OCI-LY7 (cell line): ENCODE results near the gene TNNI3K. TPM values are rescaled to one million over a fixed set of nuclear protein-coding genes. Genes with fewer than 3 reads are reported as not detected.

Source experiments
- BruUV-seq: library from RNA; stranded (reverse); fragments of 400-500 nt; replicated peaks from 2 replicates; lab custom pipeline; 2021; lab: Mats Ljungman, UMichigan
- CTCF ChIA-PET: fragments of 300-600 bp; sonication (Branson Sonifier 250); formaldehyde crosslinking; loops from one replicate; lab custom pipeline; 2022; ENCODE audit warnings: antibody characterized with exemption; ENCODE audit not compliant: unreplicated experiment; lab: Charles Lee
- POLR2A ChIA-PET: fragments of 300-600 bp; sonication (Branson Sonifier 250); formaldehyde crosslinking; loops from one replicate; lab custom pipeline; 2022; ENCODE audit warnings: antibody characterized with exemption; lab: Charles Lee
- DNase-seq: peaks from one replicate; pipeline ENCODE4 v3.0.0-alpha.2; 2015; ENCODE audit warnings: low spot score
- H2AFZ ChIP-seq: fragments of 200-600 bp; sonication (generic), shearing (Covaris generic); 2 replicates; pipeline ENCODE4 v1.6.1; 2014; ENCODE audit warnings: mild to moderate bottlenecking, antibody characterized with exemption, low read length, moderate library complexity
- H3K27ac ChIP-seq: fragments of 200-600 bp; sonication (generic); 2 replicates; pipeline ENCODE4 v1.5.1; 2014; ENCODE audit warnings: mixed run types, low read depth, mild to moderate bottlenecking, moderate library complexity, low read length, inconsistent platforms; ENCODE audit not compliant: poor library complexity, severe bottlenecking
- H3K36me3 ChIP-seq: fragments of 200-600 bp; sonication (generic); 2 replicates; pipeline ENCODE4 v1.6.1; 2014; ENCODE audit warnings: mild to moderate bottlenecking, antibody characterized with exemption, low read length, moderate library complexity, mixed read lengths; ENCODE audit not compliant: insufficient read depth
- H3K4me1 ChIP-seq: fragments of 200-600 bp; sonication (generic); 2 replicates; pipeline ENCODE4 v1.5.1; 2014; ENCODE audit warnings: mild to moderate bottlenecking, low read length; ENCODE audit not compliant: insufficient read depth, poor library complexity, severe bottlenecking
- H3K4me2 ChIP-seq: fragments of 200-600 bp; sonication (generic); 2 replicates; pipeline ENCODE4 v1.6.1; 2014; ENCODE audit warnings: mild to moderate bottlenecking, low read length
- H3K4me3 ChIP-seq: fragments of 200-600 bp; sonication (generic); 2 replicates; pipeline ENCODE4 v1.5.1; 2014; ENCODE audit warnings: mild to moderate bottlenecking, low read depth, low read length; ENCODE audit not compliant: poor library complexity, severe bottlenecking
- H3K79me2 ChIP-seq: fragments of 200-600 bp; sonication (generic); 2 replicates; pipeline ENCODE4 v1.6.1; 2016; ENCODE audit warnings: low read depth, mild to moderate bottlenecking, low read length, moderate library complexity, mixed read lengths; ENCODE audit not compliant: insufficient read depth
- H3K9me2 ChIP-seq: fragments of 200-600 bp; sonication (generic); 2 replicates; pipeline ENCODE4 v1.6.1; 2016; ENCODE audit warnings: mild to moderate bottlenecking, low read length, mixed read lengths; ENCODE audit not compliant: insufficient read depth
- H3K9me3 ChIP-seq: fragments of 200-600 bp; sonication (generic); 2 replicates; pipeline ENCODE4 v1.6.1; 2014; ENCODE audit warnings: mild to moderate bottlenecking, mixed run types, low read length, mixed read lengths
- H4K20me1 ChIP-seq: fragments of 200-600 bp; sonication (generic); 2 replicates; pipeline ENCODE4 v1.6.1; 2014; ENCODE audit warnings: mild to moderate bottlenecking, antibody characterized with exemption, low read length, moderate library complexity, mixed read lengths; ENCODE audit not compliant: insufficient read depth
- CTCF ChIP-seq: fragments of 200-600 bp; sonication (generic); conservative IDR thresholded peaks from 2 replicates; pipeline ENCODE4 v1.5.1; 2014; ENCODE audit warnings: mild to moderate bottlenecking, antibody characterized with exemption, low read length, moderate library complexity, mixed read lengths
- EZH2phosphoT487 ChIP-seq: fragments of 200-600 bp; sonication (generic); IDR thresholded peaks from 2 replicates; pipeline ENCODE4 v1.6.1; 2018; ENCODE audit warnings: low read depth, borderline replicate concordance, mild to moderate bottlenecking, mixed run types, antibody characterized with exemption, low read length, moderate library complexity, mixed read lengths
- intact Hi-C: fragments of 100-400 bp; cut with micrococcal nuclease; formaldehyde crosslinking; loops from one replicate; pipeline ENCODE4 v1.10.0; 2022; ENCODE audit not compliant: unreplicated experiment
- total RNA-seq, 2 experiments: library from RNA; depleted of rRNA in 1 of 2; stranded (reverse); fragments of >200 nt in 1 of 2; shearing (Covaris generic) in 1 of 2; gene quantifications; 2 replicates each; pipeline ENCODE4 v1.2.3, GENCODE V29; 2014 to 2022

Gene TNNI3K
- total RNA-seq, 2 experiments from 2014 or later: not detected

- Histone ChIP-seq H3K4me3 (no peak overlapping the region), H3K79me2 (no peaks in the 10 kb centered on the region), H4K20me1 (no peaks in the 10 kb centered on the region), H3K36me3 (no peaks in the 10 kb centered on the region), H3K4me2 (no peak overlapping the region), H2AFZ (no peak overlapping the region), H3K27ac (no peak overlapping the region), H3K9me2 (no peaks in the 10 kb centered on the region), H3K4me1 (no peaks in the 10 kb centered on the region), H3K9me3 (no peaks in the 10 kb centered on the region)
- BruUV-seq: no TSS peak
- DNase-seq: no peak
- ChIA-PET POLR2A (no interaction called here), CTCF (no interaction called here)
- intact Hi-C loops: no loop called here
- TF ChIP-seq CTCF (no peak), EZH2phosphoT487 (no peak)
Observed at GRCh38 chr1:74522148-74522547, 287.0 kb downstream of the TNNI3K start.

GRCh38 chr1:74523873-74524480 is 288.8 kb downstream of the TNNI3K start:
- Histone ChIP-seq H2AFZ (no peak overlapping the region), H3K9me3 (no peaks in the 10 kb centered on the region), H3K4me3 (no peak overlapping the region), H3K79me2 (no peaks in the 10 kb centered on the region), H3K36me3 (no peaks in the 10 kb centered on the region), H3K27ac (no peak overlapping the region), H4K20me1 (no peaks in the 10 kb centered on the region), H3K9me2 (no peaks in the 10 kb centered on the region), H3K4me1 (no peaks in the 10 kb centered on the region), H3K4me2 (no peak overlapping the region)
- BruUV-seq: no TSS peak
- ChIA-PET CTCF (no interaction called here), POLR2A (no interaction called here)
- intact Hi-C loops: no loop called here
- no peak for TF ChIP-seq CTCF
- no peak for TF ChIP-seq EZH2phosphoT487
- DNase-seq: no peak

- Histone ChIP-seq H3K4me2 (no peak overlapping the region), H3K27ac (no peak overlapping the region), H3K36me3 (no peaks in the 10 kb centered on the region), H3K4me3 (no peak overlapping the region), H3K79me2 (no peaks in the 10 kb centered on the region), H3K4me1 (no peaks in the 10 kb centered on the region), H2AFZ (no peak overlapping the region), H3K9me3 (no peaks in the 10 kb centered on the region), H3K9me2 (no peaks in the 10 kb centered on the region), H4K20me1 (no peaks in the 10 kb centered on the region)
- no peak for TF ChIP-seq EZH2phosphoT487
- no peak for TF ChIP-seq CTCF
- CTCF ChIA-PET: no interaction called here
- intact Hi-C loops: no loop called here
- POLR2A ChIA-PET: interaction anchor here (0.7 kb wide), 1 partner anchor 54 kb away, joined by 3 read pairs; no protein-coding TSS in a partner anchor
- DNase-seq: no peak
- BruUV-seq: no TSS peak
Observed at GRCh38 chr1:74526708-74527107, 291.5 kb downstream of the TNNI3K start.
